Hippocampal formation (tissue), 2 donors: ENCODE measurements around the gene SCYGR1.

ENCODE experiments used
- DNase-seq, 2 donors: peaks; one replicate each; lab custom pipeline; 2025; lab: John Stamatoyannopoulos, UW

SCYGR1 gene

DNA sequence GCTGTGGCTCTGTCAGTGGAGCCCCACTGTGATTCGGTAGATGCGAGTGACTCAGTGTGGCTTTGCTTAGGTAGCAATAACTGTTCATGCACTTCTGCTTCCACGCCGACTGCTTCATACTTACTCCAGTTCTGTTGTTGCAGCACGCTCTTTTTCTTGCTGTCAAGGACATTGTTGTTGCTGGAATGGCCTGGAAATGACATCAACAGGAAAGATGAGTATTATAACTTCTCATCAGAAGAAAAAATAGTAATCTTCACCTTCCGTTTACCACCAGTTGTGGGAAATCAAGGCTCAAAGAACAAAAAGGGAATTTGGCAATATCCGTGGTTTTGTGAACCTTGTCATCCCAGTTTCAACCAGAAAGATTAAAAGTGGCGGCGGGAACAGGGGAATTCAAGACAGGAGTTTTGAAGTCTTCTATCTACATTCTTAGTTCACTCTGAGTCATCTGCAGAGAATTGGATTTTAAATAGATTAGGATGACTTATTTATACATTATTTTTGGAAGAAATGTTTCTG, 16.9 kb downstream of the SCYGR1 start:
- DNase-seq, result no peak

- DNase-seq, result no peak
These were observed 17.7 kb downstream of the SCYGR1 start for GRCh38 chr2:227370092-227370491.

DNA sequence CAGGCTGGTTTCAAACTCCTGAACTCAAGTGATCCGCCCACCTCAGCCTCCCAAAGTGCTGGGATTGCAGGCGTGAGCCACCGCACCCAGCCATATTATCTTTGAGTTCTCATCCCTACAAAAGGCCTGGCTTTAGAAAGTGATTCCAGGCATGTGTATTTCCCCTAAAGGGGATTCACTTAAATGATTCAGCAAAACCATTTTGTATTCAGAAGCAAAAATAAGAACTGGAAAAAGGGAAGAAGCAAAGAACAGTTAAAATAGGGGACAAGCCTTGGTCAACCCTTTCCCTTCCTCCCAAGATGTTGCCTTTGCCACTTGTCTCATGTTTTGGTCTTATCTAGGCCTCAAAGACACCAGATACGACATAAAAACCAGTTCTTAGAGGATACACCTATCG, 19.2 kb downstream of the SCYGR1 start:
- DNase-seq, result no peak

- no peak for DNase-seq
These were observed 20.3 kb downstream of the SCYGR1 start for GRCh38 chr2:227367427-227367795.

DNA sequence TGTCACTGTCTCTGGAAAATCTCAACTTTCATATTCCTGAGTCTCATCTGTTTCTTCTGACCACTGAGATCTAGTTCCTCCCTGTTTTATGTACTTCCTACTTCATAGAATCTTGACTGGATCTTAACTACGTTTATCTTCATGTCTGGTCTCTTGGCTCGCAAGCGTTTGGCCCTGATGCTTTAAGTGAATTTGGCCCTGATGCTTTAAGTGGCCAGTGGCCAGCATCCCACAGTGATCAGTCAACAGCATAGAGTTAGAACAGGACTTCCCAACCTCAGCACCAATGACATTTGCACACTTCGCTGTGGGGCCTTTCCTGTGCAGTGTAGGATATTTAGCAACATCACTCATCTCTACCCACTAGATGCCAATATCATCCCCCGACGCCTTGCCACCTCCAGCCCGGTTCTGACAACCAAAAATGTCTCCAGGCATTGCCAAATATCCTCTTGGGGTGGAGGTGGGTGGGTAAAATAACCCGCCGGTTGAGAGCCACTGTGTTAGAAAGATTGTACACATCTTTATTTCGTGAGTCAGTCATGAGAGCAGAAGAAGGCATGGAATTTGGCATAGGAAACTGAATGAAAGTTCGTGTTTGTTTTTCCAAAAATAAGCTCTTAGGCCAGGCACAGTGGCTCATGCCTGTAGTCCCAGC, 20.9 kb downstream of the SCYGR1 start:
- no peak for DNase-seq

GRCh38 chr2:227365833-227366232, 21.9 kb downstream of the SCYGR1 start:
- DNase-seq, result no peak

DNA sequence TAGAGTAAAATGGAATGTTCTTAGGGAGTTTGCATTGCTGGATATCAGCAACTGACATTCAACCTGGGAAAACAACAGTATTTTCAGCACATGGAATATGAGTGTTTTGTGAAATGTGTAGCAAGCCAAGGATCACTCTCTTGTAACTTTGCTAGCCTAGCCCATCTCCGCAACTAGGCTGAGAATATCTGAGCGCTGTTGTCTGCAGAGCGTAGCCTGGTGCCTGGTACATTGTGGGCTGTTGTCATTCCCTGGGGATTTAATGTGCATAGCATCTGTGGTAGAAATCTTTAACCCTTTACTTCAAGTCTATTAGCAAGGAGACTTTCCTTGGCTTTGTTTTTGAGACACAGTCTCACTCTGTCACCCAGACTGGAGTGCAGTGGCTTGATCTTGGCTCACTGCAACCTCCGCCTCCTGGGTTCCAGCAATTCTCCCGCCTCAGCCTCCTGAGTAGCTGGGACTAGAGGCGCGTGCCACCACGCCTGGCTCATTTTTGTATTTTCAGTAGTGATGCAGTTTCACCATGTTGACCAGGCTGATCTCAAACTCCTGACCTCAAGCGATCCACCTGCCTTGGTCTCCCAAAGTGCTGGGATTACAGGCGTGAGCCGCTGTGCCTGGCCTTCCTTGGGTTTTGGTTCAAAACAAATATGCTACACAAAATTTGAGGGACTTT, 23.0 kb downstream of the SCYGR1 start:
- peak in 1 of 2 donors; percentile 18 for DNase-seq

DNA sequence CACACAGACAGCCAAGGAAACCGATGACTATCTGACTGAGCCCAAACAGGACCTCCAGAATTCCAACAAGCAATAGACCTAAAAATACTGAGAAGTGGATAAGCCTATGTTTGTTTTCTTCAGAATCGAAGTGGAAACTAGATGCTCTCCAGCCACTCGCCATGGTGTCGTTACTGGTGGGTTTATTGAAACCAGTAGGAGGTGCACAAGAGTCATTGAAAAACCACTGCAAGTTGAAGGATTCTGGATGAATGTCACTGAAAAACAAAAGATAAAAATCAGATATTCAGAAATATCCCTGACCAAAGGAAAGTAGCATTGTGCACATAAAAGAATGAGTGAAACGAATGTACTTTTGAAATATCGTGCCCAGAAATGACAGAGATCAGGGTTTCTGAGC, 24.0 kb downstream of the SCYGR1 start:
- DNase-seq, result no peak

DNA sequence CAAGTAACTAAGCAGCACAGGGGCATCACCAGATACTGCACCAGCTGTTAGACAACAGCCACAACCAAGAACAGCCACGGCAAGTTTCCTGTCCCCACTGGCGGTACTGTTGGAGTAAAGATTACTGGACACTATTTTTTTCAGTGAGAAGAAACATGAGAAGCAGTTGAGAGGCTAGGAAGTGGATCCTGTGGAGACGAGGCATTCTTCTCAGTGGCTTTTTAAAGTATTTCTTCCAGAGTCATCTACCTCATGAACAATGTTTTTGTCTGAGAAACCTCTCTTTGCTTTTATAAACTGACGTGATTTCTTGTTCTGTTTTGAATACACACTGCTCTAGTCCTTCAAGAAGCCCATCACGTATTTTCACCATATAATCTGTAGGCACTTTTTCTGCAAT, 27.4 kb downstream of the SCYGR1 start:
- DNase-seq, result no peak

DNA sequence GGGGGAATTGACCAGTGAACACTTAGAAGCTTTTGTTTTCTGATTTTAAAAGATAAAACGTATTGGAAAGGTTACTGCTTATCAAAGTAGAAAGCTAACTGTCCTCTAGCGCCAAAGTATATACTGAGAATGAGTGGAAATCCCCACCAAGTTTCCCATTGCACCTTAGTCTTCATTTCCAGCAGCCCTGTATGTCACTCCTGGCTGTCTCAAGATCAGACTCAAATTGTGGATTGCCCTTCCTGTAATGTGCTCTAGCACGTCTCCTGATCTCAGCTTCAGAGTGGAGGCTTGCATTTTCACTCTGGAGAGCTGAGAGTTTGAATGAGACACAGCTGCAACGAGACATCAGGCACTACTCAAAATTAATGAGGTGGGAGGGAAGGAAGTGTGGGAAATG, 36.1 kb downstream of the SCYGR1 start:
- DNase-seq, result no peak

GRCh38 chr2:227349989-227350612, 37.6 kb downstream of the SCYGR1 start:
- no peak for DNase-seq

- DNase-seq, result no peak
These were observed 39.4 kb downstream of the SCYGR1 start for GRCh38 chr2:227348324-227348723.

DNA sequence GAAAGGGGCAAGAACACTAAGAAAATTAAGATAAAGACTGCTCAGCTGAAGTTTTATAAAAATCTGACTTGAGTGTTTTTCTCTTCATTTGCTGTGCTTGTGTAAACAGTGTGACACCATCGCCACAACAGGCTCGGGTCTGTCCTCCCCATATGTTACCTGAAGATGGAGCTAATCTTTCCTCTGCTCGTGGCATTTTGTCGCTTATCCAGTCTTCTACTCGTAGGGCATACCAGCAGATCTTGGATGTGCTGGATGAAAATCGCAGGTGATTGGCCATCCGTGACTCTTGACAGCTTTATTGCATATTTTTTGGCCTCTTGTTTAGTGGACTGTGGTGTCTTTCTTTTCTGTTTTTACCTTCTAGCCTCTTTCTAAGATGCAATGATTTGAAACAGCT, 40.6 kb downstream of the SCYGR1 start:
- no peak for DNase-seq

GRCh38 chr2:227344231-227344630, 43.5 kb downstream of the SCYGR1 start:
- DNase-seq, result no peak

GRCh38 chr2:227341553-227341952, 46.2 kb downstream of the SCYGR1 start:
- DNase-seq, result no peak

GRCh38 chr2:227340106-227340505, 47.6 kb downstream of the SCYGR1 start:
- peak in 1 of 2 donors; percentile 70 for DNase-seq

GRCh38 chr2:227339098-227339599, 48.6 kb downstream of the SCYGR1 start:
- DNase-seq, result no peak
